Astrocyte of the spinal cord (primary cell): ENCODE data around the gene DOCK2.

Source experiments
- DNase-seq: peaks from one replicate; pipeline ENCODE4 v3.0.0; 2011; ENCODE audit warnings: low read depth, low spot score
- H3K4me3 ChIP-seq: 2 replicates; pipeline ENCODE4 v1.5.1; 2011; ENCODE audit warnings: low read depth, mild to moderate bottlenecking, low read length, moderate library complexity
- CTCF ChIP-seq: IDR thresholded peaks from 2 replicates; pipeline ENCODE4 v1.5.1; 2012; ENCODE audit warnings: low read depth, mild to moderate bottlenecking, low read length, inconsistent platforms
- in situ Hi-C: cut with HindIII; loops from 2 replicates; pipeline ENCODE4 v1.10.0; 2017; ENCODE audit warnings: low sequenced_read_pairs

The DOCK2 gene

GRCh38 chr5:169700611-169701010 is 63.5 kb downstream of the DOCK2 start:
- TF ChIP-seq CTCF = no peak
- H3K4me3 ChIP-seq = no peak overlapping the region
- in situ Hi-C loops = no loop called here
- no peak for DNase-seq

- DNase-seq = peak; percentile 66
These were observed 64.9 kb downstream of the DOCK2 start for GRCh38 chr5:169701910-169702451.

GRCh38 chr5:169702693-169703481 is 65.8 kb downstream of the DOCK2 start:
- DNase-seq = peak; percentile 32

More at GRCh38 chr5:169701910-169702451, 64.9 kb downstream of the DOCK2 start:
- TF ChIP-seq CTCF = peak; percentile 67
- in situ Hi-C loops = no loop called here
- H3K4me3 ChIP-seq = no peak overlapping the region

GRCh38 chr5:169703813-169704212 is 66.7 kb downstream of the DOCK2 start:
- H3K4me3 ChIP-seq = no peak overlapping the region
- no peak for TF ChIP-seq CTCF
- in situ Hi-C loops = no loop called here
- no peak for DNase-seq

More at GRCh38 chr5:169702693-169703481, 65.8 kb downstream of the DOCK2 start:
- no peak overlapping the region for H3K4me3 ChIP-seq
- in situ Hi-C loops = no loop called here
- TF ChIP-seq CTCF = no peak

GRCh38 chr5:169705322-169705721 is 68.2 kb downstream of the DOCK2 start:
- no peak for TF ChIP-seq CTCF
- DNase-seq = no peak
- no peak overlapping the region for H3K4me3 ChIP-seq
- in situ Hi-C loops = no loop called here

- no peak for TF ChIP-seq CTCF
- in situ Hi-C loops = no loop called here
- DNase-seq = no peak
- no peak overlapping the region for H3K4me3 ChIP-seq
These were observed 69.0 kb downstream of the DOCK2 start for GRCh38 chr5:169706071-169706470.
